Stomach smooth muscle (tissue), 2 donors: ENCODE measurements around the gene MOB3A.

Experiments used
- H3K27ac ChIP-seq: one replicate; pipeline ENCODE4 v1.7.0; 2013; ENCODE audit warnings: mild to moderate bottlenecking, low read length, inconsistent platforms
- H3K27me3 ChIP-seq, 2 donors: one replicate each; pipeline ENCODE4 v1.7.0; 2013; ENCODE audit warnings: low read length in 2 of 2; ENCODE audit not compliant: insufficient read depth in 2 of 2, control insufficient read depth in 1 of 2
- H3K36me3 ChIP-seq, 2 donors: one replicate each; pipeline ENCODE4 v1.7.0; 2013; ENCODE audit warnings: low read length in 2 of 2; ENCODE audit not compliant: control insufficient read depth in 2 of 2, insufficient read depth in 2 of 2
- H3K4me1 ChIP-seq: one replicate; pipeline ENCODE4 v1.7.0; 2013; ENCODE audit warnings: low read length; ENCODE audit not compliant: control insufficient read depth, insufficient read depth
- H3K4me3 ChIP-seq, 2 donors: one replicate each; pipeline ENCODE4 v1.7.0; 2013; ENCODE audit warnings: low read length in 2 of 2
- H3K9ac ChIP-seq, 2 donors: one replicate each; pipeline ENCODE4 v1.7.0; 2013; ENCODE audit warnings: low read length in 2 of 2, mild to moderate bottlenecking in 1 of 2
- H3K9me3 ChIP-seq, 2 donors: one replicate each; pipeline ENCODE4 v1.7.0; 2013; ENCODE audit warnings: low read length in 2 of 2; ENCODE audit not compliant: control insufficient read depth in 2 of 2
- donor health status: healthy.
- donor health status: Pancreatic carcinoma.

MOB3A gene

DNA sequence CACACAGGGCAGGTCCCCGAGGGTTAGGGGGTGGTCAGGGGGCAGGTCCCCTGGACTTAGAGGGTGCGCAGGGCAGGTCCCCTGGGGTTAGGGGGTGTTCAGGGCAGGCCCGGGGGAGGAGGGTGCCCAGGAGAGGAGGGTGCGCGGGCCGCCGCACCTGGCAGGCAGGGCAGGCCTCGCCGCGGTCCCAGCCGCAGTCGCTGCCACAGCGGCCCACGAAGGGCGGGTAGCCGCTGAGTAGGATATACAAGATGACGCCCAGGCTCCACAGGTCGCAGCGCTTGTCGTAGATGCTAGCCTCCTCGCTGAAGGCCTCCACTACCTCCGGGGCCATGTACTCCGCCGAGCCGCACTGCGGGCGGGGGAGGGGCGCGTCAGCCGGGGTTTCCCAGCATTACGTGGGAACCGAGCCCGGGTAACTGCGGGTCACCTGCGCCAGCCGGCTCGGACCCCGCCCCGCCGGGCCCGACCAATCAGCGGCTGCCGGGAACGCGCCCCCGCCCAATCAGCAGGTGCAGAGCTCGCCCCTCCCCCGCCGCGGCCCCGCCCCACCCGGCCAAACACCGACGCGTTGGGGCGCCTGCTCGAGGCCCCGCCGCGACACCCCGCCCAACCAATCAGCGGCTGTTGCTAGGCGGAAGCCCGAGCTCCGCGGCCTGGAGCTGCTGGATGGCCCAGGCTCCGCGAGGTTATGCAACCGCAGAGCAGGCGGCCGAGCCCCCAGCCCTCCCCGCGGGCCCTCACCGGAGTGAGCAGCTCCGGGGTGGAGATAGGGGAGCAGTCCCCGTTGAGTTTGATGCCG, 54.2 kb downstream of the MOB3A start:
- Histone ChIP-seq H3K27ac (peak overlapping the region; percentile 89), H3K27me3 (no peaks in the 10 kb centered on the region), H3K36me3 (peaks cover 20 to 26% of the 10 kb centered on the region in 2 donors), H3K9ac (peak overlapping the region; percentile 69), H3K9me3 (no peaks in the 10 kb centered on the region), H3K4me3 (peak overlapping the region; percentile 47 to 70), H3K4me1 (peaks cover 57% of the 10 kb centered on the region)

DNA sequence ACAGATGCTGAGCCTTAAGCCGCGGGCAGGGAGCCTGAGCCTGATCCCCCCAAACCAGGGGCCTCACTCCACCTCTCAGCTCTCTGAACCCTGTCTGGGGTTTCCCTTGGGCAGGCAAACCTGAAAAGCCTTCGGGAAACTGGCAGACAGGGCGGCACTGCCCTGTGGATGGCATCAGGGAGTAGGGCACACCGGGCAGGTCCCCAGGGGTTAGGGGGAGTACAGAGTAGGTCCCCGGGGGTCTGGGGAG, 54.8 kb downstream of the MOB3A start:
- Histone ChIP-seq H3K4me3 (peak overlapping the region; percentile 27 to 70), H3K9ac (peak overlapping the region; percentile 69), H3K27ac (peak overlapping the region; percentile 89), H3K27me3 (no peaks in the 10 kb centered on the region), H3K4me1 (peaks cover 52% of the 10 kb centered on the region), H3K9me3 (no peaks in the 10 kb centered on the region), H3K36me3 (peaks cover 15 to 26% of the 10 kb centered on the region in 2 donors)

DNA sequence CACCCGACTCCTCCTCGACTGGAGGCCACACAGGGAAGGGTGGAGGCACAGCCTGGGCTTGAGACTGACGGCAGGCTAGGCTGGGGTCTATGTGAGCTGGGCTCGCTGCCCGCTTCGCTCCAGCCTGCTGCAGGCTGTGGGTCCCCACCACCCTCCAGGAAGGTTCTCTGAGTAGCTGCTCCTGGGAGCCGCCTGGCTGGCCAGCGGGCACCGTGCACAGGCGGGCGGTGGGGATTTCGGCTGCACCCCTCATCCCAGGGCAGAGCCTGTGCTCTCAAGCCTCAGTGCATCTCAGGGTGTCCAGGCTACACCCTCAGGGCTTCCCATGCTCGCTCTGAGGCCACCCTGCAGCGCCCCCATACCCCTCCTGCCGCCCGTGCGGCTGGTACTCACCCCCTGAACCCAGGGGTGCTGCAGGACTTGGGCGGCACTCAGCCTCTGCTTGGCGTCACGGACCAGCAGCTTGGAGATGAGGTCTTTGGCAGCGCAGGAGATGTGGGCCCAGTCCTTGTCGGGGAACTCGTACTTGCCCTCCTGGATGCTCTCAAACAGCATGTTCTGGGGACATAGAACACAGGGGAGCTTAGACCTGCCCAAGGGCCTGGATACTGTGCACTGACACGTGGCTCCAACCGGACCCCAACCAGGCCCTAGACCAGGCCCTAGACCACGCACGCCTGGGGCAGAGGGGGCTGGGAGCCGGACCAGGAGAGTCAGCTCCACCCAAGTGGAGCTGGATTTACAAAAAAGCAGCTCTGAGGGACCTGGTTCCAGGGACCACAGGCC, 55.3 kb downstream of the MOB3A start:
- Histone ChIP-seq H3K9me3 (no peaks in the 10 kb centered on the region), H3K9ac (peak overlapping the region; percentile 69), H3K27ac (peak overlapping the region; percentile 89), H3K27me3 (no peaks in the 10 kb centered on the region), H3K36me3 (peaks cover 14 to 24% of the 10 kb centered on the region in 2 donors), H3K4me3 (peak overlapping the region; percentile 27 to 70), H3K4me1 (peaks cover 48% of the 10 kb centered on the region)

DNA sequence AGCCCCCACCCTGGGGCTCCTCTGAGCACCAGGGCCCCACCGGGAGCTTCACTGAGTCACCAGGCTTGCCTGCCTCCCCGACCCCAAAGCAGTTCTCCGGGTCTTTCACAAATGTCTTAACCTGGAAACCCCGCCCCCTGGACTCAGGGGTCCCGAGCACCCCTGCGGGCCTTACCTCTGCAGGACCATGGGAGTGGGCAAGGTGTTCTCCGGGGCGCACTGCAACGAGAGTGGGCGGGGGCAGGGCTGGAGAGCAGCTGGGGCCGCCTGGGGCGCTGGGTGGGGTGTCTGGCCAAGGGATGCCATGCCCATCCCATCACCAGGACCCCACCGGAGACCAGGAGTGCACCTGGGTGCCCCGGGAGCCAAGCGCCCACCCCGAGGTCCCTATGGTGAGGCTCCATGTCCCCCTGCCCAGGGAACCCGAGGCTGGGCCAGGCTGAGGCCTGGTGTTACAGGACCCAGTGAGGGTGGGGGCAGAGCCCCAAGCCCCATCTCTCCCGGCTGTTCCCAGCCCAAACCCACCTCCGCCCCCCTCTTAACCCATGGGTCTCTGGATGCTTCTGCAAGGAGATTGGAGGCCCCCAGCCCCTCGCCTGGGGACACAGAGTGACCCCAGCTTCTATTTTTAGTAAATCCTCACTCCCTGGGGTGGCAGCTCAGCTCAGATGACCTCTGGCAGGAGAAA, 56.0 kb downstream of the MOB3A start:
- Histone ChIP-seq H3K4me3 (no peak overlapping the region), H3K36me3 (peaks cover 12 to 21% of the 10 kb centered on the region in 2 donors), H3K27ac (peak overlapping the region; percentile 89), H3K9ac (no peak overlapping the region), H3K9me3 (peaks cover 0 to 5% of the 10 kb centered on the region in 2 donors), H3K4me1 (peaks cover 41% of the 10 kb centered on the region), H3K27me3 (no peaks in the 10 kb centered on the region)

DNA sequence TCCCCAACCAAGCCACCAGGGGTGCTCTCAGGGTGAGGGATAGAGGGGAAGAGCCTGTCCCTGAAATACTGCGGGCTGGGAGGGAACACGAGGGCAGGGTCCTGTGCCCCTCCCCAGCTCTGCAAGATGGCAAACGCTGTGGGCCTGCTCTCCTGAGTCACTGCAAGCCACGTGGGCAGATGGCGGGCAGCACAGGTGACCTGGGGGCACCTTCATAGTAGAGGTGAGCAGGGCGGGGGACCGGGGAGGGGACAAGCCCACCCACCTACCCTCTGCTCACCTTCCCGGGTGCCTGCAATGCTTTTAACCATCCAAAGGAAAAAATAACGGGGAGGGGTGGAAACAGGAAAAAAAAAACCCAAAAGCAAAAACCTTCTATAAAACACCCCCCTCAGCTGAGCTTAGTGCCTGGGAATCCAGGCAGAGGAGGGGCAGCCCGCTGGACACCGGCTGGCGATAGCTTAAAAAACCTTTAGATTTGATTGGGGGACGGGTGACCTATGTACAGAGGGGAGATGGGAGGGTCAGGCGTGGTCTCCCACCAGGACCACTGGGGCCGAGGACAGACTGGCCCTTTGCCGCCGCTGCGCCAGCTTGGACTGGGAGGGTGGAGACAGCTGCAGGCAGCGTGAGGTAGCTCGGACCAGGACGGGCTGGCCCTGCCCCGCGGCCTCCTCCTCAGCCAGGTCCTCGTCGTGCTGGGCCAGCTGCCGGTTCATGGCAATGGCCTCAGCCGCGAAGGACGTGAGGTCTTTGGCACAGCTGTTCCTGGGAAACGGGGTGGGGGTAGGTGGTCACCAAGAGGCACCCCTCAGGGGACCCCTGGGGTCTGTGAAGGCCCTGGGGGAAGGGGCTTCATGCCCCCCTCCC, 56.8 kb downstream of the MOB3A start:
- Histone ChIP-seq H3K27ac (peak overlapping the region; percentile 18), H3K9ac (no peak overlapping the region), H3K9me3 (peaks cover 0 to 5% of the 10 kb centered on the region in 2 donors), H3K27me3 (no peaks in the 10 kb centered on the region), H3K4me1 (peaks cover 34% of the 10 kb centered on the region), H3K36me3 (peaks cover 7 to 17% of the 10 kb centered on the region in 2 donors), H3K4me3 (no peak overlapping the region)

DNA sequence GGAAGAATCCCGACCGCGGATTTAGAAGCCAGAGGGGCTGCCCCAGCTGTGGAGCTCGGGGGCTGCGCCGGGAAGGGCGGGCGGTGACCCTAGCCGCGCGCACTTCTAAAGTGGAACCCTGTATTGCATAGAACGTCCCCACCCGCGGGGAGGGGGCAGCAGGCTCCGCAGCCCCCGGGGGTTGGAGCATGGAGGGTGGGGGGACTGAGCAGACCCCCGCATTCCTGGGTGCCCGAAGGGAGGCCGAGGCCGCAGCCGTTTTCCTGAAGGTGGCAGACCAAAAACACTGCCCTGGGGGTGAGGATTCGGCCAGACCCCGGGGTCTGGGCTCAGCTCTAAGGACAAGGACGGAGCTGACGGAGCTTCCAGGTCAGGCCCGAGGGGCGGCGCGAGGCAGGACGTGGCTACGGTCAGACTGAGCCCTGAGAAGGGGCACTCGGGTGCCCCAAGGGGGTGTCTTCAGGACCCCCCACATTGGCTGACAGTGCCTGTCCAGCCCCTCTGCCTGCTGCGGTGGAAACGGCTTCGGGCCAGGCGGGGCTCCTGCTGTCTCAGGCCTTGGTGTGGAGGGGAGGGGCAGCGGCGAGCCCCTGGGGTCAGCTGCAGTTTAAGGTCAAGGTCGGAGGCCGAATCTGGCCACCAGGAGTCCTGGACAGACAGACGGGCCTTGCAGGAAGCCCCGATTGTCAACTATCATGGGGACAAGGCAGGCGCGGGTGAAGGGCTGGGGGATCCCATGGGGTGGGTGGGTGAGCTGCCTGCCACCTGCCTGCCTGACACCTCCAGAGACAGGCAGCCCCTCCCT, 57.6 kb downstream of the MOB3A start:
- Histone ChIP-seq H3K27ac (no peak overlapping the region), H3K4me1 (peaks cover 32% of the 10 kb centered on the region), H3K27me3 (no peaks in the 10 kb centered on the region), H3K9ac (no peak overlapping the region), H3K9me3 (peaks cover 0 to 5% of the 10 kb centered on the region in 2 donors), H3K4me3 (no peak overlapping the region), H3K36me3 (peaks cover 7 to 17% of the 10 kb centered on the region in 2 donors)

DNA sequence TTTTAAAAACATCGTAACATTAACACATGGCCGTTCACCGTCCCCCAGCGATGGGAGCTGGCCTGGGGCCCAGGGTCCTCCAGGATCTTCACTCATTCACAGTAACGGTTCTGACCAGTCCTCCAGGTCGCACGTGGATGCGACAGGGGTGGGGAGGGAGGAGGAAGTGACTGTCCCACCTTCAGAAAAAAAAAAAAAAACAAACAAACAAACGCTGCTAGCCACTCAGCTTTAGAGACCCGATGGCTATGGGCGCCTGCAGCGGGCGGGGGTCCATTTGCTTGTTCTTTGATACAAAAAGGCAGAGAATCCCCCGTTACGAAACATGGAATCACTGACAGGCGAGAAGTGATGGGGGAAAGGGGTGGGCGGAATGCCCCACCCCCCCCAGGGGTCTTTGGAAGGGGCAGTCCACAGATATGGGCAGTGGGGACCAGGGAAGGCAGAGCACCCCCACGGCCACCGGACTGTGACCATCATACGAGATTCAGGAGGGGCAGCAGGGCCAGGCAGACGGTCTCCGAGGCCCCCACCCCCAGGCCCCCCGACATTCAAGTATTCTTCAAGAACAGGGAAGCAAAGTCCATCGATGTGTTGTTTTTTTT, 58.4 kb downstream of the MOB3A start:
- Histone ChIP-seq H3K27me3 (no peaks in the 10 kb centered on the region), H3K9ac (no peak overlapping the region), H3K4me3 (no peak overlapping the region), H3K27ac (peak overlapping the region; percentile 18), H3K4me1 (peaks cover 26% of the 10 kb centered on the region), H3K9me3 (peaks cover 0 to 5% of the 10 kb centered on the region in 2 donors), H3K36me3 (peaks cover 7 to 14% of the 10 kb centered on the region in 2 donors)

DNA sequence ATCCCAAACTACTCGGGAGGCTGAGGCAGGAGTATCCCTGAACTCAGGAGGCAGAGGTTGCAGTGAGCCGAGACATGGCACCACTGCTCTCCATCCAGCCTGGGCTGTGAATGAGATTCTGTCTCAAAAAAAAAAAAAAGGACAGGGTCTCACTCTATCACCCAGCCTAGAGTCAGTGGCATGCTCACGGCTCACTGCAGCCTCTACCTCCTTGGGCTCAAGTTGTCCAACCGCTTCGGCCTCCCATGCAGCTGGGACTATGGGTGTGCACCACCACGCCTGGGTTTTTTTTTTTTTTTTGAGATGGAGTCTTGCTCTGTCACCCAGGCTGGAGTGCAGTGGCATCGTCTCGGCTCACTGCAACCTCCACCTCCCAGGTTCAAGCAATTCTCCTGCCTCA, 59.7 kb downstream of the MOB3A start:
- Histone ChIP-seq H3K27ac (no peak overlapping the region), H3K9ac (no peak overlapping the region), H3K9me3 (peaks cover 0 to 5% of the 10 kb centered on the region in 2 donors)

DNA sequence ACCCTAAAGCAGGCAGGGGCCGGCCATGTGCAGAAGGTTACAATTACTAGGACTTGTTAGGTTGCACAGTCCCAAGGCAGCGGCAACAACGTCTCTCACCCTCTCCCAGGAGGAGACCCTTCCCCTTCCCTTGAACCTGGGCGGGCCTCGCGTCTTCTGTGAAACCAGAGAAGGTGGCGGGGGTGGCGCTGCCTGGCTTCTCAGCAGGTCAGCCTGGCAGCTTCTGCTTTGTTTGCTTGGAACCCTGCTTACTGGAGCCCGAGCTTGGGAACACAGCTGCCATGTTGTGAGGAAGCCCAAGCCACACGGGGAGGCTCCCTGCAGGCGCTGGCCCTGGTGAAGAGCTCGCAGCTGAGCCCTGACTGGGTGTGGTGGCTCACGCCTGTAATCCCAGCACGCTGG, 60.5 kb downstream of the MOB3A start:
- H3K27me3 ChIP-seq = no peaks in the 10 kb centered on the region
- H3K4me1 ChIP-seq = peaks cover 22% of the 10 kb centered on the region
- no peak overlapping the region for H3K27ac ChIP-seq
- peaks cover 0 to 5% of the 10 kb centered on the region in 2 donors for H3K9me3 ChIP-seq
- peaks cover 4 to 7% of the 10 kb centered on the region in 2 donors for H3K36me3 ChIP-seq
- H3K9ac ChIP-seq = no peak overlapping the region
- H3K4me3 ChIP-seq = no peak overlapping the region

More for the DNA sequence above, 59.7 kb downstream of the MOB3A start:
- Histone ChIP-seq H3K4me1 (peaks cover 28% of the 10 kb centered on the region), H3K4me3 (no peak overlapping the region), H3K36me3 (peaks cover 7 to 14% of the 10 kb centered on the region in 2 donors), H3K27me3 (no peaks in the 10 kb centered on the region)
